ENCODE measurements around the gene RTP2.

GRCh38 chr3:187696021-187696420 is 6.3 kb downstream of the RTP2 start:
- no peak for TF ChIP-seq POLR2A (IDR thresholded peaks at IDR 0.05; ENCODE audit: low read depth, low read length)
- TF ChIP-seq JUND (IDR thresholded peaks at IDR 0.05; ENCODE audit: low read depth, low read length) = no peak
- no peak for TF ChIP-seq RELA (IDR thresholded peaks at IDR 0.05; ENCODE audit: borderline replicate concordance, partially characterized antibody)
- no peak for TF ChIP-seq MXI1 (IDR thresholded peaks at IDR 0.05; ENCODE audit: low read depth, low read length)
- TF ChIP-seq KLF5 (IDR thresholded peaks at IDR 0.05; ENCODE audit: partially characterized antibody) = no peak
- no peak for TF ChIP-seq YY1 (IDR thresholded peaks at IDR 0.05; ENCODE audit: low read depth, low read length)
- TF ChIP-seq SMARCA5 (IDR thresholded peaks at IDR 0.05) = no peak
- TF ChIP-seq TCF7 (IDR thresholded peaks at IDR 0.05; ENCODE audit: borderline replicate concordance) = no peak
- TF ChIP-seq PAX5 (IDR thresholded peaks at IDR 0.05; ENCODE audit: borderline replicate concordance, low read depth, low read length) = no peak
- no peak for TF ChIP-seq FOXM1 (IDR thresholded peaks at IDR 0.05; ENCODE audit: low read depth, low read length)
- TF ChIP-seq HDAC2 (IDR thresholded peaks at IDR 0.05) = no peak
- TF ChIP-seq BHLHE40 (IDR thresholded peaks at IDR 0.05; ENCODE audit: borderline replicate concordance in 1 of 2, low read depth in 2 of 2, low read length in 1 of 2) = no peak

Data from GM12878 (cell line).